A673 (cell line): Measurements from ENCODE around the gene OR2G6. TPM values are rescaled to one million over a fixed set of nuclear protein-coding genes. Genes with fewer than 3 reads are reported as not detected.
"Not testable (repeated sequence)": the region's sequence is repeated elsewhere in the genome, so short reads cannot be mapped to it uniquely, and the experiment has no call there.

Experiments used
- BruUV-seq: library from RNA; stranded (reverse); fragments of 400-500 nt; replicated peaks from 2 replicates; lab custom pipeline; 2021; lab: Mats Ljungman, UMichigan
- CTCF ChIA-PET: fragments of 300-600 bp; sonication (Branson Sonifier 250); formaldehyde crosslinking; loops from one replicate; lab custom pipeline; 2022; ENCODE audit warnings: antibody characterized with exemption; lab: Charles Lee
- POLR2A ChIA-PET: fragments of 300-600 bp; sonication (Branson Sonifier 250); formaldehyde crosslinking; loops from one replicate; lab custom pipeline; 2022; ENCODE audit warnings: antibody characterized with exemption; ENCODE audit not compliant: low non-redundant PET; lab: Charles Lee
- DNase-seq: peaks from one replicate; pipeline ENCODE4 v3.0.0-alpha.2; 2015; ENCODE audit warnings: low spot score
- H3K27ac ChIP-seq: fragments of 200-600 bp; sonication (generic); 2 replicates; pipeline ENCODE4 v1.5.1; 2016; ENCODE audit warnings: mixed run types, low read depth, mild to moderate bottlenecking, mixed read lengths, antibody characterized with exemption, low read length; ENCODE audit not compliant: poor library complexity, severe bottlenecking
- H3K27me3 ChIP-seq: fragments of 200-600 bp; sonication (generic); replicated peaks from 2 replicates; pipeline ENCODE4 v1.6.1; 2017; ENCODE audit warnings: mixed run types, low read depth, mild to moderate bottlenecking, mixed read lengths, antibody characterized with exemption, low read length; ENCODE audit not compliant: insufficient read depth, poor library complexity
- H3K36me3 ChIP-seq: fragments of 200-600 bp; sonication (generic); 2 replicates; pipeline ENCODE4 v1.6.1; 2016; ENCODE audit warnings: mixed run types, mild to moderate bottlenecking, mixed read lengths, antibody characterized with exemption, low read length; ENCODE audit not compliant: insufficient read depth, poor library complexity, severe bottlenecking
- H3K4me1 ChIP-seq: fragments of 200-600 bp; sonication (generic); 2 replicates; pipeline ENCODE4 v1.6.1; 2017; ENCODE audit warnings: mixed run types, mild to moderate bottlenecking, mixed read lengths, antibody characterized with exemption, low read length; ENCODE audit not compliant: insufficient read depth, poor library complexity, severe bottlenecking
- H3K4me3 ChIP-seq: fragments of 200-600 bp; sonication (generic); 2 replicates; pipeline ENCODE4 v1.5.1; 2016; ENCODE audit warnings: low read depth, mixed run types, mild to moderate bottlenecking, mixed read lengths, low read length; ENCODE audit not compliant: poor library complexity, severe bottlenecking
- H3K9me3 ChIP-seq: fragments of 200-600 bp; sonication (generic); 2 replicates; pipeline ENCODE4 v1.6.1; 2016; ENCODE audit warnings: mixed run types, low read depth, mild to moderate bottlenecking, mixed read lengths, antibody characterized with exemption, low read length; ENCODE audit not compliant: poor library complexity, severe bottlenecking
- CTCF ChIP-seq: fragments of 300-800, 200-600 bp; sonication (generic); conservative IDR thresholded peaks from 2 replicates; pipeline ENCODE4 v1.5.1; 2017; ENCODE audit warnings: low read depth, mild to moderate bottlenecking, antibody characterized with exemption, low read length, moderate library complexity, mixed read lengths
- EZH2 ChIP-seq: fragments of 200-600 bp; sonication (generic); IDR thresholded peaks from 2 replicates; pipeline ENCODE4 v1.6.1; 2017; ENCODE audit warnings: borderline replicate concordance, low read depth, mild to moderate bottlenecking, mixed read lengths, antibody characterized with exemption, low read length; ENCODE audit not compliant: poor library complexity, severe bottlenecking
- intact Hi-C: fragments of 100-400 bp; cut with micrococcal nuclease; formaldehyde crosslinking; loops from one replicate; pipeline ENCODE4 v1.10.0; 2022; ENCODE audit not compliant: unreplicated experiment
- total RNA-seq: library from RNA; stranded (reverse); gene quantifications from 2 replicates; pipeline ENCODE4 v1.2.3, GENCODE V29; 2021

Gene OR2G6
- total RNA-seq, 1 experiment from 2014 or later: not detected

- DNase-seq: peak; percentile 94
- peaks cover 15% of the 10 kb centered on the region for H3K4me1 ChIP-seq
- BruUV-seq, H3K4me3 ChIP-seq, H3K27me3 ChIP-seq, H3K9me3 ChIP-seq, POLR2A ChIA-PET, CTCF ChIA-PET, H3K36me3 ChIP-seq, intact Hi-C loops: not testable (repeated sequence)
- H3K27ac ChIP-seq: peak overlapping the region; percentile 57
These were observed 62.9 kb downstream of the OR2G6 start for GRCh38 chr1:248570811-248571210.

- H3K27me3 ChIP-seq, H3K9me3 ChIP-seq, H3K4me3 ChIP-seq, H3K36me3 ChIP-seq, POLR2A ChIA-PET, intact Hi-C loops, BruUV-seq, CTCF ChIA-PET, H3K27ac ChIP-seq, DNase-seq: not testable (repeated sequence)
- H3K4me1 ChIP-seq: peaks cover 27% of the 10 kb centered on the region
These were observed 64.2 kb downstream of the OR2G6 start for GRCh38 chr1:248572049-248572448.

GRCh38 chr1:248573856-248574255 is 66.0 kb downstream of the OR2G6 start:
- H3K27ac ChIP-seq, H3K36me3 ChIP-seq, H3K9me3 ChIP-seq, H3K27me3 ChIP-seq, POLR2A ChIA-PET, CTCF ChIA-PET, intact Hi-C loops, DNase-seq, H3K4me3 ChIP-seq, BruUV-seq: not testable (repeated sequence)
- peaks cover 25% of the 10 kb centered on the region for H3K4me1 ChIP-seq

- CTCF ChIA-PET, BruUV-seq: not testable (repeated sequence)
These were observed 66.8 kb downstream of the OR2G6 start, which contains the start of gene OR2T34 for GRCh38 chr1:248574657-248575056. Gene OR2T34 (minus strand): TSS chr1:248574757. CDS start chr1:248574757, 0 bp downstream.

GRCh38 chr1:248576260-248576980 is 68.5 kb downstream of the OR2G6 start:
- Histone ChIP-seq H3K27me3 (no peaks in the 10 kb centered on the region), H3K36me3 (no peaks in the 10 kb centered on the region), H3K4me3 (no peak overlapping the region), H3K9me3 (no peaks in the 10 kb centered on the region), H3K4me1 (peaks cover 19% of the 10 kb centered on the region), H3K27ac (no peak overlapping the region)
- ChIA-PET CTCF (interaction anchor here (0.7 kb wide), 1 partner anchor 174 kb away, joined by 9 read pairs; no protein-coding TSS in a partner anchor), POLR2A (no interaction called here)
- BruUV-seq: no TSS peak
- peak; percentile 44 for DNase-seq
- intact Hi-C loops: no loop called here
- TF ChIP-seq CTCF (no peak), EZH2 (no peak)

More at GRCh38 chr1:248574657-248575056, 66.8 kb downstream of the OR2G6 start, which contains the start of gene OR2T34:
- POLR2A ChIA-PET, H3K27me3 ChIP-seq, H3K4me3 ChIP-seq, DNase-seq, H3K9me3 ChIP-seq, intact Hi-C loops, H3K36me3 ChIP-seq, H3K27ac ChIP-seq: not testable (repeated sequence)
- peaks cover 19% of the 10 kb centered on the region for H3K4me1 ChIP-seq
